GM23248 (cell line): Measurements from ENCODE around the gene SRF.

Experiments
- EZH2 ChIP-seq: fragments of 200-600 bp; sonication (generic); IDR thresholded peaks from 2 replicates; pipeline ENCODE4 v1.6.1; 2018; ENCODE audit warnings: antibody characterized with exemption, mild to moderate bottlenecking; ENCODE audit not compliant: insufficient read depth, poor library complexity, severe bottlenecking
- EZH2phosphoT487 ChIP-seq: fragments of 200-600 bp; sonication (generic); IDR thresholded peaks from 2 replicates; pipeline ENCODE4 v1.6.1; 2018; ENCODE audit warnings: antibody characterized with exemption, moderate library complexity, mild to moderate bottlenecking, low read depth; ENCODE audit not compliant: insufficient read depth

DNA sequence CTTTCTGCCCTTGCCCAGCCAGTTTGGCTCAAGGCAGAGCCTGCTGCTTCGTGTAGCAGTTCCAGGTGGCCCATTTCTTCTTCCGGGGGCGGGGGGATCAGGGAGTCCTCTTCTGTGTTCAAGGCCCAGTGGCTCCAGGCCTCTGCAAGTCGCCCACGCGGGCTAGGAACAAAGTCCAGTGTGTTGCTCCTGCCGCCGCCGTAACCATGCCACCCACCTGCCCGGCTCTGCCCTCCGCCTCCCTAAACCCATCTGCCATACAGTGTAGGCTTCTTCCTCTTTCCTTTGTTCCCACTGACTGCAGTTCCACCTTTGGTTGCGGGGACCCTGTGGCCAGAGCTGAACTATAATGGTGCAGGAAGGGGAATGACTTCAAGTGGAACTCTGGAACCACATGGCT lies 43.9 kb upstream of the SRF start:
- TF ChIP-seq EZH2phosphoT487 = no peak
- no peak for TF ChIP-seq EZH2
